ENCODE data around the gene PTCH1.

PTCH1 gene

DNA sequence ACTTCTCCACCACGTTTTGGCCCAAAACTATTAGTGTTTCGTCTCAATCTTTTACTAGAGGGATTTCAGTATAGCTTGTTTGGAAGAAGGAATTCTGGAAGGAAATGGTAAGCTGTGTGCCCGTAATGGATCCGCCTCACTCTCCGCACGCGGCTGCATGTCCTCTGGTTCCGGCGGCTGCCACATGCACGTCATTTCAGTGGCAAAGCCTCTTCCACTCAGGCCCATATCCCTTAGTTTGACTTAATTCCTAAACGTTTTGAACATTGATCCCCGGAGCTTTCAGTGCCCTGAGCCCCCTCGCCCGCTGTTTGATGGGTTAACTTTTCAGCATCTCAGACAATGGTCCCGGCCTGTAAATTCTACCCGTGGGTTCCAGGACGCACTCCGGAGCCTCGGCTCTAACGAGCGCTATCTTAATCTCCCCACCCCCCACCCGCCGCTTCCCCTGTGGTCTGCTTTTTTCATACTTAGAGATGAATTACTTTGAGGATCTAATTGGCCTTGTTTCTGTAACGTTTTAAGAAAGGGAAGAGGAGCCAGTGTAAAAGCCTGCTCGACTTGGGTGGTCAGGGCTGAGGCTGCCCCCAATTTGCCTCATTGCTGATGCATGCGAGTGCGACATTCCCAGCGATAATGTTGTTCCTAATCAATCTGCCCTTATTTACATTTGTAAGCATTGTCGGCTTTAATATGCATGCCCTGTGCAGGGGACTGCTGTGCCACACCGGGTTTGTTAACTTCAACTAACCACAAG, 4.6 kb downstream of the PTCH1 start:
- DNase-seq (ENCODE audit: low read depth) = peak; percentile 46

DNA sequence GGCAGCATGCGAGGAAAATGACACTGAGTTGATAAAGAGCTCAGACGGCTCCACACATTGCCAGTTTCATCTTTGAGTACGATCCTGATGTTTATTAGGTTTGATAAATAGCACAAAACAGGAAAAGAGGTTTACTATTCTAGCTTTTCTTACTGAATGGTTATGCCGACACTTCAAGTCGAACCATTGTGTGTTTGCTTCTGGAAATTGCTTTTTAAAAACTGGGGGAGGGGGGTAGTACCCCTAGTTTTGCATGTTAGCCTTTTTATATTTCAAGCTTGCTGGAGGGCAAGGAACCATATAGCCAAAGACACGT, 5.2 kb downstream of the PTCH1 start:
- DNase-seq (ENCODE audit: low read depth) = no peak

DNA sequence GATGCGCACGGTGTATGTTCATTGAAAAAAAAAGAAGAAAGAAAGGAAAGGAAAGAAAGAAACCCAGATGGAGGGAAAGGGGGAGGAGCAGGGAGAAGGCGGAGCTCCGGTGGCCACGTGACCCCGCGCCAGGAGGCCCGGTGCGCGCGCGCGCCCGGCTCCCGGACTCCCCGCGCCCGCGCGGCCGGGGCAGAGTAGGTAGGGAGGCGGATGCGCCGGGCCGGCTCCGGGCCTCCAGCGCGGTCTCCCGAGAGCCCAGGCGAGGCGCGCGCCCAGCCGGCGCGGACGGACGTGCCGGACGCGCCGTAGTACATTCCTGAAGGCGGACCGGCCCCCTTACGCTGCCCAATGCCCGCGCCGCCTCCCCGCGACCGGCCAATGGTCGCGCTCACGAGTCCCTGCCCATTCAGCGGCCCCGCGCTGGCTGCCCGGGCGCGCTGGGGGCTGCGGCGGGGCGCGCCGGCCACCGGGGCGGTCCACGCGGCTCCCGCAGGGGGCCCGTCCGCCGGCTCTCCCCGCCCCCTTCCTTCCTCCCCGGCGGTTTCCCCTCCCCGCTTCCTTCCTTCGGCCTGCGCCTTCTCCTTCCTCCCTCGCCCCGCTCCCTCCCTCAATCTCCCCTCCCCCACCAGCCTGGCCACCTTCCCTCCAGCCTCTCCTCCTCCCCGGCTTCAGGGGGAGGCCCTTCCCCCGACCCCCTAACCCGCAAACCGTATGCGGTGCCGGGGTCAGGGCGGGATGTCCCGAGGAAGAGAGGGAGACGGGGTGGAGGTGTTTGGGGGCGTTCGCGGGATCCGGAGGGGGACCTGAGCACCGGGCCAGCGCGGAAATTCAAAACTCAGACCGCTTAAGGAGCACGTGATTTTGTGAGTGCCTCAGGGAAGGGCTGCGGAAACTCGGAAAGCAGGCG, 5.8 kb downstream of the PTCH1 start:
- DNase-seq (ENCODE audit: low read depth) = peak; percentile 98

DNA sequence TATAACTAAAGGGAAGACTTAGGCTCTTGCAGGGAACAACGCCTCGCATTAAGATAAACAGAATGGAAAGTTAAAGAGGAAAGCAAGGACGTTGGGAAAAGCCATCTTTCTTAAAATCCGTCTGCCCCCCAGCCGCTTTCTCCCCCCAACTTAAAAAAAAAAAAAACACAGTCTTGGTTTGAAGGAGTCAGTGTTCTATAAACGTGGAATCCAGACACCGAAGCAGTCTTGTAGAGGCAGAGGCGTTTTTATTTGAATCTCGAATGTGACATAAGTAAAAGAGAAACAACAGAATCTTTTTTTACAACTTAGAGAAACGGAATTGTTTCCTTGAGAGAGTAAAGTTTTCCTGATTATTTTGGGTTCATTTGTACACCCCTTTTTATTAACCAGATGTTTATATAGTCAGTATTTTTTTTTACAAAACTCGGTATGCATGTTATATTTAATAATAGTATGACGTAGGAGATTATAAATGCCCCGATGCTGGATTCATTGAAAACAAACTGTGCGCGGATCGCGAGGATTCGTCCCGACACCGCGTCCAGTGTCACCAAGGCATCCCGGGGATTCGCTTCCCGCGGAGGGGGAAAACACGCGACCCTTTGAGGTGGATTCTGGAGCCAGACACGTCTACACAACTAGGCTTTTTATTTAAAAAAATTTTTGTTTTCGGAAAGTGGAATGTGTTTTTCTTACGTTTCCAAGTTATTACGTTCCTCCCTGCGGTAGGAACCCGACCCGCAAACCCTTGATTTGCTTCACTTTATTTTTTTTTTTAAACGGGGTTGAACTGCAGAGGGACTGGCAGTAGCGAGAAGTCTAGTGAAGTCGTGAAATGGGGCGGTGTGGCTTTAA, 6.7 kb downstream of the PTCH1 start:
- peak; percentile 4 for DNase-seq (ENCODE audit: low read depth)

DNA sequence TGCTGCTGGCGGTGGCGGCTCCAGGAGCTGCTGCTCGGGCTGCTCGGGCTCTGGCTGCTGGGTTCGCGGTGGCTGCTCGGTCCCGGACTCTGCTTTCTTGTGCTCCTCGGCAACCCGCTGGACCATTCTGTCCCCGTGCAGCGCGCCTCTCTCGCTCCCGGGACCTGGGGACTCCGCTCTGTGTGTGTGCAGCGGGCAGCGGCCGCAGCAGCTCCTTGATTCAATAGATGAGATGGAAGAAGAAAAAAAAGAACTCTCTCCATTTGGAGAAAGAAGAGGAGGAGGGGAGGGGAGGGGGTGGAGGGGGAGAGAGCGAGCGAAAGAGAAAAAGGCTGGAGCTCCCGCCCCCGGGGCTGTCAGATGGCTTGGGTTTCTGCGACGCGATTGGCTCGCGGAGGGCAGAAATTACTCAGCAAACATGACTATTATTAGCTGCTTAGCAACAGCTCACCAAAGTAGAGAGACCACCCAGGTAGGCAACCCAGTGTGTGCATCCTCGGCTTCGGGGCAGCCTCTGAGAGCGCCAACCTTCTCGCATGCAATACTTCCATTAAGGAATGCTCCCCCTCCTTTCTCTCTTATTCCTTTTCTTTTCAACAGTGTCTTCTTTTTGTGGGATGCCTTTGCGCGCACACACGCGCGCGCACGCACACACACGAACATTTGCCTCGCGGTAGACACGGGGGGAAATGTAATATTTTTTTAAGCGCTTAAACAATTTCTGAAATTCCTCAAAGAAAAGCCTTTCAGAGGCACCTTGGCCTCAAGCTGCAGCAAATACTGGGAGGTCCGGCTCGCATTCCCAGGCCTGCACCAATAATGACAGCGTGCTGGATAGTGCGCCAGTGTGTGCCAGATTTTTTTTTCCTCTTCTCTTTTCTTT, 7.6 kb downstream of the PTCH1 start:
- DNase-seq (ENCODE audit: low read depth) = peak; percentile 93

DNA sequence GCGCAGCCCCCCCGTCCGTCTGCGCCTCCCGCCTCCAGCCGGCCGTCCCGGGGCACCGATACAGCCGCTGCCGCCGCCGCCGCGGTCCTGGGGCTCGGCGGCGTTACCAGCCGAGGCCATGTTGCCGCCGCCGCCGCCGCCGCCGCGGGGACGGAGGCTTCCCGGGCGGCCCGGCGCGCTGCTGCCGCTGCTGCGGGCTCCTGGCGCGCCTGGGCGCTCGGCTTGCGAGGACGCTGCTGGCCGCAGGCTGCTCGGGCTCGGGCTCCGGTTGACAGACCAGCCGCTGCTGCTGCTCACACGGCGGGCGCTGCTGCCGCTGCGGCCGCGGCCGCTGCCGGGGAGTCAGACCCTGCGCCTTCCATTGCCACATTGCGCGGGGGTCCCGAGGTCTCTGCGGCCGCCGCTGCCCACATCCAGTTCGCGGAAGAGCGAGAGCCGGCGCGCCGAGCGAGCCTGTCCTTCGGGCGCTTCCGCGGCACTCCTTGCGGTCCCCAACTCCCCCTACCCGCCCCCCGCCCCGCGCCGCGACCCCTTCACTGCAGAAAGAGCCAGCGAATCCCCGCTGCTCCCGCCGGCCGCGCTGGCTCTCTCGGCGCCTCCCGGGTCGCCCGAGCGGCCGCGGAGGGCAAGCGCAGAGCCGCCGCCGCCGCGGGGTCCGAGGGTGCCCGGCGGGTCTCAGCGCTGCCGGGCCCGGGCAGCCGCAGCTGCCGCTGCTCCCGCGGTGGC, 8.4 kb downstream of the PTCH1 start:
- DNase-seq (ENCODE audit: low read depth) = peak; percentile 6

DNA sequence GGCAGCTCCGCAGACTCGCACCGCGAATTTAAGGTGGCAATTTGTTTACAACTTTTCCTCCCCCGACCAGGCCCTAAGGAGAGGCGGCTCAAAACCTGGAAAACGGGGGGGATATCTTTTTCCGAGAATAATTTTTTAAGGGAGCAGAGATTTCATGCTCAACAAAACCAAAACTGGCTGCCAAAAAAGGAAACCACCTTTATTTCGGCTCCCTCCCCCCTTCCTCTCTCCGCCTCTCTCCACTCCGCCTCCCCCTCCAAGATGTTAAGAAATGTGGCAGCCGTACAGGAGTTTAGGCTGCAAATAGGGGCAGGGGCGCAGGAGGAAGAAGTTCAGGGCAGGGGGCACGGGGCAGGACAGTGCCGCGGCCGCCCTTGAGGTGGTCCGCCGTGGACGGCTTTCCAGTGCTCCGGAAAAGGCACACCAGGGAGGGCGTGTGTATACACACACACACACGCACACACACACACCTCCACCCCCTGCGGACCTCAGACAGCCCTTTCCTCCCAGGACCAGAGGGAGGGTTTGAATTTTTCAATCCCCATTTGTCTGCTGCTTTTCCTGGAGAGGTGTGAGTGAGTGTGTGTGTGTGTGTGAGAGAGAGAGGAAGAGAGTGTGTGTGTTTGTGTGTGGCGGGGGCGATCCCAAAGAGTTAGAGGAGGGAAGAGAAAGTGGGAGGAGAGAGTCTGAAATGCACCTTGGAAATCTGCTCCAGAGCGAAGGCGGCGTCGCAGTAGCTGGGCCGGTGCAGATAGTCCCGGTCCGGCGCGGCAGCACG, 9.1 kb downstream of the PTCH1 start:
- DNase-seq (ENCODE audit: low read depth) = peak; percentile 73

DNA sequence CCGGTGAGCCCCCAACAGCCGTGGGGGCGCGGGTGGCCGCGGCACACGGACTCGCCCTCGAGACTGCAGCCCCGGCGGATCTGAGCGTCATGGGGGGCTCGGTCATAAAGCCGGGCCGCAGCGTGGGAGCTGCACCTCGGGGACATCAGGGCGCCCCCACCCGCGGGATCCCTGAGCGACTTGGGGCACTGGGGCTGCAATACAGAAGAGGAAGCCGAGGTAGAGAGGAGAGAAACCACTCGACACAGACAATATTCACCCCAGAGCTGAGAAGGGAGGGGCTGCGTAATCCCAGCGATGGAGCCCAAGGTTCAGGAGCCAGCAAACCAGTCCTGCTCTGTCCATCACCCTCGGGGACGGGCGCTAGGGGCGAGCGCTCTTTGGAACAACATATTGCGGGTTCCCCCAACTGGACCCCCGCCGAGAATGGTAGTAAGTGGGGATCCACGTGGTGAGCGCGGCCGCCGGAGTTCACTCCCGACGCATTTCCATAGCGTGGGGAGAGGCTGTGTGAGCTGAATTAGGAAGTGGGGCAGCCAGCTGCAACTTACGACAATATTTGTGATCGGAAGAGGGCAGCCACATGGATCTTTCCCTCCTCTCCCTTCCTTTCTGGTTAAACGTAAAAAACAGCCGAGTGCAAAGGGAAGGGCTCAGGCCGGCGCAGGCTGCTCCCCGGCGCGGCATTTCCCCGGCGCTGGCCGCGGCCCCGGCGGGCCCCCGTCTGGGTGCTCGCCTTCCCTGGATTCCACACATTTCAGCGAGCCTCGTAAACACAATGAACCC, 9.9 kb downstream of the PTCH1 start:
- no peak for DNase-seq (ENCODE audit: low read depth)

DNA sequence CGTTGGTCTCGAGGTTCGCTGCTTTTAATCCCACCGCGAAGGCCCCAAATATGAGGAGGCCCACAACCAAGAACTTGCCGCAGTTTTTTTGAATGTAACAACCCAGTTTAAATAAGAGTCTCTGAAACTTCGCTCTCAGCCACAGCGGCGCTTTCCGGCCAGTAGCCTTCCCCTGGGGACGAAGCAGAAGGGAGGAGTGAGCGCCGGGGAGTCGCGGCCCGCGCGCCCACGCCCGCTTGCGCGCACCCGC, 10.4 kb downstream of the PTCH1 start:
- peak; percentile 40 for DNase-seq (ENCODE audit: low read depth)

DNA sequence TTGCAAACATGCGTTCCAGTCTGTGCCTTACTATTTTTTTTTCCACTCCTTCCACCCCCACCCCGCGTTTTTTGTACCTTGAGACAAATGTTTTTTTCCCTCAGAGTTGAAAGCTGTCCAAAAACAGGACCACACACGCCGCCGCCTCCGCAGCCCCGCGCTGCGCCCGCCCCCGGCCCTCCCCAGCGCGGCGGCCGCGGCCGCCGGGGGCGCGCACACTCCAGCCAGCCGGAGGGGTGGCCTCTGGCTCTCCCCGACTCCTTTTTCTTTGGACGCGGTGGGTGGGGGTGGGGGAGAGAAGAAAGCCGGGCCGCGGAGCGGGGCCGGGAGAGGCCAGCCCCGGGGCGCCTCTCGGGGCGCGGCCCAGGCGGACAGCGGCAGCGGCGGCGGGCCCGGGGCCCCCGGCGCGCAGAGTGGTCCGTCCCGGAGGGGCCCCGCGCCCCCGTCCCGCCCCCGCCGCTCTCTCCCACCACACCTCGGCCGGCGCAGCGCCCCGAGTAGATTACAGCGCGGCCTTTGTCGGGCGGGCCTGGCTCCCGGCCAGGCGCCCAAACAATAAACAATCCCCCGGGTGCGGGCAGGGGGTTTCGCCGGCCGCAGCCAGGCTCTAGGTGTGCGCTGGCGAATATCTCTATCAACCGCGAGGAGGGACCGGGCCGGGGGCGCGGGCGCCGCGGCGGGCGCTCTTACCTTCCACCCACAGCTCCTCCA, 10.9 kb downstream of the PTCH1 start:
- peak; percentile 33 for DNase-seq (ENCODE audit: low read depth)

DNA sequence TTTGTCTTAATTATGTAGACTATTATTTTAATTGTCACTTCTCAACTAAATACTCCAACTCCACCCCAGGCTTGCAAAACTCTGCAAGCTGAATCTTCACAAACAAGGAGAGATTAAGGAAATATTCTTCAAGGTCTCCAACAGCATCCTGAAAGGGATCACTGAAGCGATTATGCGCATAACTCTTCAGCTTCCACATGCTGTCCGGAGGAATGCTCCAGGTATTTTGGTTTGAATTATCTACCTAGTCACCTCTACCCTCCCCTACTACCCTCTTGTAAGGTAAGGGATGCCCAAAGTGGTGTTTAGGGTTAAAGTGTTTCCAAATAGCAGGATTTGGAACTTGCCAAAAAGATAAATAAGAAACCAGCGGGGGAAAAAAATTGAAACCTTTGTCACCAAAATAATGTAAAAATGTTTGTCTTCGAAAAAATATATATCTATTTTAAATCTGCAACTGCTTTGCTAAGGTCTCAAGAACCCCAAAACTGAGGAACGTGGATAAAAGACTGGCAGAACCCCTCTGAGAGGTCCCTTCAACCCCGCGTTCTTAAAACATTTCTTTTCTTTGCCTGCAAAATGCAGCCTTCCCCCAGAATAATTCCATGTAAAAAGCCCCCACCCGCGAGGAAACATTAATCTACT, 11.6 kb downstream of the PTCH1 start:
- DNase-seq (ENCODE audit: low read depth) = no peak

DNA sequence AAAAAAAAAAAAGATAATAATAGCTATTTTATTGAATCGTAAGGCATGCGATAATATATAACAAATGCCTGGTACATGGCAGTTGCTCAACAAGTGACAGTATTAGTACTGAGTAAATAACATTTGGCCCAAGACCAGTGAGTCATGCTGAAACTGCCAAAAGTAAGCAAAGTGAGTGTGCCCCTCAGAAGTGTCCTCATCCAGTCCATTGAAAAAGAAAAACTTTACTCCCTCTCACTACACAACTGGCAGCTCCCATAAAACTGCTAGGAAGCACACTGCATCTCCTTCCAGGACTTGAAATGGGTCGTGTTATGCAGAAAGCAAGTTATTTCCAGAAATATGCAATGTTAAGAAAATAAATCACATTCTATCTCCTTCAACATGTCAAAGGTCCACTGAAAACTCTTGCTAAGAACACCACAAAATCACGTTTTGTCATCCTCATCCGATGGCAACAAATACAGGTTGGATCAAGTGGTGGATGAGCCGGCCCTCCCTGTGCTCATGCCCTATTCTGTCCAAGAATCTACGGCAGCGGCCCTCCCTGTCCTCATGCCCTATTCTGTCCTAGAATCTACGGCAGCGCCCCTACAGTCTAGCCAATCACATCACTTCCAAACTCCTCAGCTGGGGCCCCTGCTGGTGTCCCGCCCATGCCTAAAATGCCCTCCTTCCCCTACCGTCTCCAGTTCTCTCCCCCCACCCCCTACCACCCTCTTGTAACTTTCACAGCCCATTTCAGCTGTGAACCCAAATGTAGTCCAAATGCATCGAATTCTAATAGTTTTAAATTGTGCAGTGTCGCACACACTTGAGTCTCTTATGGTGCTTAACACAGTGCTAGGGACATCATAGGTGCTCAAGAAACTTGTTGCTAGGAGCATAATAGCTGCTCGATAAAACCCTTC, 12.5 kb downstream of the PTCH1 start:
- peak; percentile 73 for DNase-seq (ENCODE audit: low read depth)

DNA sequence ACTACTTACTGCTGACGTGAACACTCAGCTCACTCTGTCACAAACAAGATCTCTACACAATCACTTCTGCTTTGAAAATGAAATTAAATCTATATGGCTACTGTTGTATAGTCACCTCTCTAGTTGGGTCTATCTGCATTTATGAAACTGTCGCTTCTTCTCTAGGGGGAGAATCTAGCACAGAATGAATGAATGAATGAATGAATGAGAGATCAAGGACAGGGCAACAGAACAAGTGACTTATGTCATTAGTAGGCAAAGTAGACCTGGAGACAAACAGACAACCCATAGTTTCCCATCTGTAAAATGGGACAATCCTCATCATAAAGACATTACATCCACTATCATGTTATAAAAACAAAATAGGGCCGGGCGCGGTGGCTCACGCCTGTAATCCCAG, 13.4 kb downstream of the PTCH1 start:
- no peak for DNase-seq (ENCODE audit: low read depth)

DNA sequence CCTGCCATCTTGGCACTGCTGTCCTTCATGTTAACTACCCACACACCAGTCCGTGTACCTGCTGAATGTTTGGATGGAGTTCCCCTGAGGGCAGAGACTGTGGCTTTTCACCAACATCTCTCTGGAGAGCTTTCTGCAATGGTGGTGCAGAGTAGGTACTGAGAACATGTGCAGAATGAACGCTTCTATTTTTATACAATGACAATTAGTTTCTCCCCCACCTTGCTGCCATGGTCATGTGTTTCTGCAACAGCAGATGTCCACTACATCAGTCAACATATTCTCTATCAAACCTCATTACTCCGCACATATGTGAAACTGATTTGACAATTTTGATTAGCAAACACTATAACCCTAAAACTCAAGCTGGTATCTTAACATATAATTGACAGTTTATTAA, 14.5 kb downstream of the PTCH1 start:
- no peak for DNase-seq (ENCODE audit: low read depth)

DNA sequence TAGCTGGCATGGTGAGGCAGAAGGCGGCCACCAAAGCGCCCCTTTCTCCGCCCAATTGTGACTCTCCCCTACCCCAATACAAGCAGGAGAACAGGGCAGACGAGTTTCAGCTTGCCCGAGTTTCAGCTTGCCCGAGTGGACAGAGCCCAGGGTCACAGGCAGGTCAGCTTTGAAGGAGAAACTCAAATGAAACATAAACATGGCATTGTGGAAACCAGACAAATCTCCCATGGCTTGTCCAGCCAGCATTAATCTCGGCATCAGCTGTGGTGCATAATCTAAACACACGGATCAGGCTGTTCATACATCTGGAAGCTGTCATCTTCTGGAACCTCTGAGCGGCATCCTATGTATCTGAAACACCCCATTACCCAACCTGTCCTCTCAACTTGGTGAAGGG, 16.9 kb downstream of the PTCH1 start:
- peak; percentile 14 for DNase-seq (ENCODE audit: low read depth)

DNA sequence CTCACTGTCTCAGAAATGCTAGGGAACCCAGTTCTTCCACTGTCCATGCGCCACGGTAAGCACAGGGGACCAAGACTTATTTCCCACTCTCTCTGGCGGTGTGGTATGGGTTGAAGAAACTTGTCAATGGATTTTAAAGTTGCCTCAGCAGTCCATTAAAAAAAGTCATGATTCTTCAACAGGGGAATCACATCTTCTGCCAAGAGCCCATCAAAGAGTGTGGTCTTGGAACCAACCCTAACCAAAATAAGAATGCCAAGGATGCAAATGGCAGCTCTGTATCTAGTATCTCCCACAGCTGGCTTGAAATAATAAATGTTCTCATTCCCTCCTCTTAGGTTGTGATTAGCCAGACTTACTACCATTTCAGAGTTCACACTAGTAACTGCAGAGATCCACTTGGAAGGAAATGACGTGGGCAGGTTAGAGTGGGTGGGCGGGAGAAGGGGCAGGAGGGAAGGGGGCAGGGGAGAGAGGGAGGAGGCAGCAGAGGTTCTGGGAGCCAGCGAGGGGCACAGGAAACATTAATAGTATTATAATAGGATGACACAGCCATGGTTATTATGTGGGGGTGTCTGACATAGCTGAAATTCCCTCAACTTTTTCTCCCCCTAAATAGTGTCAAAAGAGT, 17.6 kb downstream of the PTCH1 start:
- DNase-seq (ENCODE audit: low read depth) = peak; percentile 16

DNA sequence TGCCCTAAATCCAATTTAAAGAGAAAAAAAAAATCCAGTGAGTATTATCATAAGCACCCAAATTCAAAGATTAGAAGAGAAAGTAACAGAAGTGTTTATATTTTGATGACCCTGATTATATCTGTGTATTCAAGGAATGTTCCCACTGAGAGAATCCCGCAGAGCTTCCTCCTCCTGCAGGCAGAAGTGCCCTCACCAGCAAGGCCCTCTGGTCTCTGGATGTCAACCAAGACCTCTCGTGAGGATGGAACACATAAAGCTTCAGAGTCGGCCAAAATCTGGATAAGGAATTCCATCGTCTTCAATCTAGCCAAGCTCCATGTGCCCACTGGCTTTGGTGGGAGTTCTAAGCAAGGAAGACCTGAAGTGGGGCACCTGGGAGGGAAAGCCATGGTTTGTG, 18.1 kb downstream of the PTCH1 start:
- no peak for DNase-seq (ENCODE audit: low read depth)
